K562 (cell line): ENCODE data around the gene SYT17. TPM values are rescaled to one million over a fixed set of nuclear protein-coding genes. Genes with fewer than 3 reads are reported as not detected.

Experiments
- ATAC-seq: fragments of 200-7000 bp; cut with Tn5 transposase; 3 replicates; pipeline ENCODE4 v1.9.1; 2020; ENCODE audit warnings: moderate library complexity
- BruUV-seq: library from RNA; stranded (reverse); fragments of 400-500 nt; replicated peaks from 2 replicates; lab custom pipeline; 2021; lab: Mats Ljungman, UMichigan
- CTCF ChIA-PET: fragments of 300-600 bp; formaldehyde crosslinking; extraction: SDS; loops from one replicate; lab custom pipeline; 2021; ENCODE audit warnings: low intra/inter-chr PET ratio; lab: Yijun Ruan, JAX
- POLR2A ChIA-PET: fragments of 300-600, 350-650 bp; sonication (Branson Sonifier 250); formaldehyde crosslinking; extraction: SDS; loops from one replicate; lab custom pipeline; 2021; ENCODE audit warnings: antibody characterized with exemption, inconsistent platforms; lab: Yijun Ruan, JAX
- DNase-seq, 4 experiments: peaks; one replicate each; pipeline versions ENCODE4 v3.0.0 to v3.0.0-alpha.2; 2011 to 2018; ENCODE audit warnings: low spot score in 3 of 4, mixed read lengths in 3 of 4; ENCODE audit errors: extremely low read depth in 1 of 4
- FAIRE-seq: peaks from 2 replicates; lab custom pipeline; 2011; peaks lifted over from hg19 to GRCh38; lab: Jason Lieb, UNC
- H2AFZ ChIP-seq: 2 replicates; pipeline ENCODE4 v1.6.0; 2011; ENCODE audit warnings: low read depth, low read length, control low read depth, inconsistent platforms
- H3K27ac ChIP-seq: fragments of 200-600 bp; 3 replicates; pipeline ENCODE4 v1.8.0; 2011; ENCODE audit warnings: low read depth, mild to moderate bottlenecking, control low read depth, inconsistent platforms, low read length, moderate library complexity, mixed read lengths; ENCODE audit errors: extremely low read depth
- H3K27me3 ChIP-seq, 2 experiments: fragments of 300-600 bp in 1 of 2; 2 replicates in 1 of 2; 3 replicates in 1 of 2; pipeline versions ENCODE4 v1.6.0 to v1.8.0; 2011; ENCODE audit warnings: inconsistent platforms in 2 of 2, low read length in 2 of 2, mild to moderate bottlenecking in 1 of 2, mixed read lengths in 1 of 2, moderate library complexity in 1 of 2; ENCODE audit not compliant: control insufficient read depth in 2 of 2, insufficient read depth in 2 of 2
- H3K36me3 ChIP-seq: fragments of 300-600 bp; 3 replicates; pipeline ENCODE4 v1.8.0; 2011; ENCODE audit warnings: mild to moderate bottlenecking, low read length, inconsistent platforms; ENCODE audit not compliant: control insufficient read depth, insufficient read depth
- H3K4me1 ChIP-seq, 2 experiments: fragments of 200-600 bp in 1 of 2; replicated peaks in 1 of 2; 2 replicates in 1 of 2; 3 replicates in 1 of 2; pipeline versions ENCODE4 v1.5.1 to v1.8.0; 2011; ENCODE audit warnings: inconsistent platforms in 2 of 2, low read length in 2 of 2, mild to moderate bottlenecking in 1 of 2, mixed read lengths in 1 of 2, moderate library complexity in 1 of 2; ENCODE audit not compliant: control insufficient read depth in 2 of 2, insufficient read depth in 2 of 2
- H3K4me2 ChIP-seq: 2 replicates; pipeline ENCODE4 v1.6.1; 2011; ENCODE audit warnings: low read length, control low read depth, inconsistent platforms, mixed read lengths; ENCODE audit not compliant: insufficient read depth
- H3K4me3 ChIP-seq: fragments of 200-600 bp; sonication (generic), shearing (Covaris generic); 2 replicates; pipeline ENCODE4 v1.5.1; 2016; ENCODE audit warnings: control low read depth, inconsistent platforms
- H3K79me2 ChIP-seq: fragments of 200-600 bp; 3 replicates; pipeline ENCODE4 v1.8.0; 2011; ENCODE audit warnings: low read length, inconsistent platforms; ENCODE audit not compliant: control insufficient read depth, insufficient read depth
- H3K9ac ChIP-seq, 2 experiments: 2 replicates each; pipeline versions ENCODE4 v1.6.0 to v1.6.1; 2011; ENCODE audit warnings: low read depth in 2 of 2, low read length in 2 of 2, control low read depth in 1 of 2, inconsistent platforms in 1 of 2, mild to moderate bottlenecking in 1 of 2, mixed read lengths in 1 of 2; ENCODE audit not compliant: insufficient read depth in 1 of 2
- H3K9me1 ChIP-seq: one replicate; pipeline ENCODE4 v1.6.0; 2011; ENCODE audit warnings: inconsistent platforms, mild to moderate bottlenecking, low read length, moderate library complexity; ENCODE audit not compliant: control insufficient read depth, insufficient read depth
- H3K9me3 ChIP-seq: replicated peaks from 2 replicates; pipeline ENCODE4 v1.5.1; 2011; ENCODE audit warnings: low read depth, low read length, inconsistent platforms; ENCODE audit not compliant: control insufficient read depth, insufficient read depth
- H4K20me1 ChIP-seq: replicated peaks from 2 replicates; pipeline ENCODE4 v1.6.1; 2011; ENCODE audit warnings: low read length, inconsistent platforms, mixed read lengths; ENCODE audit not compliant: control insufficient read depth, insufficient read depth
- ATF2 ChIP-seq: sonication (generic); formaldehyde crosslinking; IDR thresholded peaks from 2 replicates; pipeline ENCODE4 v1.8.1; 2022; ENCODE audit warnings: missing genetic modification reagents
- CBX5 ChIP-seq: IDR thresholded peaks from 2 replicates; pipeline ENCODE4 v1.6.1; 2014; ENCODE audit warnings: low read depth, borderline replicate concordance
- CTCF ChIP-seq, 3 experiments: IDR thresholded peaks in 2 of 3; conservative IDR thresholded peaks in 1 of 3; 2 replicates each; pipeline ENCODE4 v1.5.1; 2011 to 2012; ENCODE audit warnings: low read length in 3 of 3, mild to moderate bottlenecking in 3 of 3, control low read depth in 2 of 3, improper control_type of control experiment in 1 of 3, inconsistent platforms in 1 of 3, low read depth in 1 of 3, mixed read lengths in 1 of 3, moderate library complexity in 1 of 3; ENCODE audit not compliant: insufficient read depth in 2 of 3
- DMBX1 ChIP-seq: fragments of 250-450 bp; sonication (Bioruptor Pico); IDR thresholded peaks from 2 replicates; pipeline ENCODE4 v1.8.0; 2022; ENCODE audit warnings: inconsistent platforms, mild to moderate bottlenecking, moderate library complexity, borderline replicate concordance
- KLF16 ChIP-seq: IDR thresholded peaks from 2 replicates; pipeline ENCODE4 v1.6.1; 2016; ENCODE audit warnings: antibody characterized with exemption
- MEF2A ChIP-seq: IDR thresholded peaks from 2 replicates; pipeline ENCODE4 v1.6.1; 2011; ENCODE audit warnings: low read depth, mild to moderate bottlenecking, low read length, moderate library complexity; ENCODE audit not compliant: control insufficient read depth
- PKNOX1 ChIP-seq: fragments of 450-650 bp; IDR thresholded peaks from 2 replicates; pipeline ENCODE4 v1.6.1; 2016
- RBM14 ChIP-seq: fragments of 200-400 bp; formaldehyde crosslinking; IDR thresholded peaks from 2 replicates; pipeline ENCODE4 v1.6.1; 2018; ENCODE audit warnings: low read depth, mild to moderate bottlenecking, low read length, moderate library complexity, borderline replicate concordance; ENCODE audit not compliant: insufficient read depth
- SETDB1 ChIP-seq: IDR thresholded peaks from one replicate; pipeline ENCODE4 v1.6.1; 2012; ENCODE audit warnings: low read length, control low read depth, inconsistent platforms
- SIRT6 ChIP-seq: IDR thresholded peaks from one replicate; pipeline ENCODE4 v1.6.1; 2012; ENCODE audit warnings: low read depth, mild to moderate bottlenecking, control low read depth, inconsistent platforms, low read length, moderate library complexity
- SMC3 ChIP-seq: conservative IDR thresholded peaks from 2 replicates; pipeline ENCODE4 v1.6.1; 2011; ENCODE audit warnings: low read depth, low read length, improper control_type of control experiment; ENCODE audit not compliant: insufficient read depth
- TCFL5 ChIP-seq: fragments of 250-450 bp; sonication (Bioruptor Pico); conservative IDR thresholded peaks from 2 replicates; pipeline ENCODE4 v1.6.1; 2021; ENCODE audit warnings: mild to moderate bottlenecking, moderate library complexity, matching md5 sums
- YBX1 ChIP-seq: fragments of 450-650 bp; IDR thresholded peaks from 2 replicates; pipeline ENCODE4 v1.7.1; 2016; ENCODE audit warnings: mild to moderate bottlenecking
- ZNF57 ChIP-seq: fragments of 450-650 bp; formaldehyde crosslinking; IDR thresholded peaks from 2 replicates; pipeline ENCODE4 v1.4.0; 2020; ENCODE audit warnings: mild to moderate bottlenecking, moderate library complexity
- ZNF655 ChIP-seq: fragments of 250-450 bp; sonication (Bioruptor Pico); IDR thresholded peaks from 2 replicates; pipeline ENCODE4 v1.5.0; 2021
- WGBS: fragments of 100-300 bp; shearing (Covaris generic); methylation state at CpG from one replicate; pipeline ENCODE4 v1.1.6; 2016; ENCODE audit warnings: low coverage, mixed read lengths; ENCODE audit not compliant: insufficient coverage; ENCODE audit errors: missing lambda C conversion rate; 5-methylcytosine and 5-hydroxymethylcytosine counted together
- in situ Hi-C: fragments of 300-500 bp; cut with MboI; formaldehyde crosslinking; loops from 4 replicates; pipeline ENCODE4 v1.15.0; 2018; ENCODE audit warnings: inconsistent platforms, mixed read lengths
- intact Hi-C: fragments of 100-400 bp; cut with micrococcal nuclease; formaldehyde crosslinking; loops from 2 replicates; pipeline ENCODE4 v1.14.2; 2022
- polyA plus RNA-seq, 8 experiments: library from polyadenylated mRNA; depleted of rRNA in 4 of 8; stranded (reverse) in 5 of 8; unstranded in 3 of 8; fragments of >200 nt; fragmentation: Nextera tagmentation in 2 of 8; fragmentation: Illumina TruSeq in 1 of 8; extraction: Ambion mirVana in 2 of 8; extraction: Trizol in 1 of 8; gene quantifications; 2 replicates each; pipeline versions ENCODE4 v1.2.1 to v1.2.3, GENCODE V29; 2011 to 2014; ENCODE audit warnings: inconsistent platforms in 1 of 8, missing spikeins in 1 of 8
- total RNA-seq, 7 experiments: library from RNA; depleted of rRNA in 6 of 7; stranded (reverse); fragments of >200 nt in 6 of 7; fragmentation: Illumina TruSeq in 2 of 7; extraction: Trizol in 2 of 7; gene quantifications; 2 replicates each; pipeline versions ENCODE4 v1.2.1 to v1.2.3, GENCODE V29; 2011 to 2021; ENCODE audit warnings: low replicate concordance in 1 of 7

SYT17 gene
- total and polyA plus RNA-seq, 9 of the 15 experiments (the other 6 are each of a cell fraction or from before 2014, with no cell fraction given): not detected

- Histone ChIP-seq H3K79me2 (no peaks in the 10 kb centered on the region), H3K4me1 (no peaks in the 10 kb centered on the region), H3K36me3 (no peaks in the 10 kb centered on the region), H4K20me1 (no peaks in the 10 kb centered on the region), H3K9me3 (no peaks in the 10 kb centered on the region), H2AFZ (no peak overlapping the region), H3K27me3 (peaks cover 0 to 4% of the 10 kb centered on the region in 2 experiments; a peak in 1 of 5 replicates), H3K4me3 (no peak overlapping the region), H3K4me2 (no peak overlapping the region), H3K9me1 (no peaks in the 10 kb centered on the region), H3K27ac (no peak overlapping the region), H3K9ac (no peak overlapping the region)
- in situ Hi-C loops: no loop called here
- ChIA-PET CTCF (interaction anchor here (0.8 to 0.9 kb wide), 2 partner anchors 152 to 663 kb away, joined by 3 read pairs; no protein-coding TSS in a partner anchor), POLR2A (no interaction called here)
- FAIRE-seq (peak; percentile 92), ATAC-seq (no peak), DNase-seq (peak; percentile 35 to 66 (median 61))
- intact Hi-C loops: loop anchor here (2.0 kb wide), 1 partner anchor 151 kb away; no protein-coding TSS in a partner anchor
- BruUV-seq: no TSS peak
- WGBS: 2% methylated on average over 8 of the region's 8 CpGs
- TF ChIP-seq ZNF57 (CRISPR knock-in tag) (no peak), CBX5 (no peak), KLF16 (0 out of 2 replicates have a peak, but pooled peaks have one; percentile 17), CTCF (IDR thresholded peaks at IDR 0.05 in 2 of 3, conservative IDR thresholded peaks at IDR 0.05 in 1 of 3; ENCODE audit: insufficient read depth in 2 of 3, low read depth in 1 of 3, low read length in 3 of 3) (peak; percentile 57 to 82 (median 74)), SMC3 (peak; percentile 51; the same call in 1 of the 2 replicates), YBX1 (no peak), SETDB1 (no peak), PKNOX1 (no peak), DMBX1 (CRISPR knock-in tag) (no peak), ATF2 (CRISPR knock-in tag) (no peak), TCFL5 (CRISPR knock-in tag) (no peak), SIRT6 (no peak), RBM14 (no peak), MEF2A (no peak), ZNF655 (CRISPR knock-in tag) (no peak)
Measured at GRCh38 chr16:19223235-19224170, 55.5 kb downstream of the SYT17 start.
